ENCODE data around the gene SPAG17. TPM values are rescaled to one million over a fixed set of nuclear protein-coding genes. Genes with fewer than 3 reads are reported as not detected.

The SPAG17 gene
- total and polyA plus RNA-seq, 2 experiments from 2014 or later, result 0.42 to 1.2 TPM

- TF ChIP-seq CTCF (IDR thresholded peaks at IDR 0.05; ENCODE audit: low read depth, low read length), result no peak
- Histone ChIP-seq H3K4me3 (no peak overlapping the region), H3K27ac (no peak overlapping the region), H3K9me3 (ENCODE audit: low read depth) (no peaks in the 10 kb centered on the region), H3K27me3 (no peaks in the 10 kb centered on the region), H3K4me1 (ENCODE audit: low read depth) (peaks cover 19% of the 10 kb centered on the region), H3K36me3 (peaks cover 22% of the 10 kb centered on the region)
- DNase-seq (ENCODE audit: low read depth in 1 of 2, low spot score in 1 of 2), result no peak
Measured at GRCh38 chr1:117932576-117932975, 252.5 kb downstream of the SPAG17 start.

- no peak for TF ChIP-seq CTCF (IDR thresholded peaks at IDR 0.05; ENCODE audit: low read depth, low read length)
- Histone ChIP-seq H3K4me3 (peak overlapping the region; percentile 88), H3K4me1 (ENCODE audit: low read depth) (peaks cover 19% of the 10 kb centered on the region), H3K36me3 (peaks cover 11% of the 10 kb centered on the region), H3K27ac (peak overlapping the region; percentile 78), H3K27me3 (no peaks in the 10 kb centered on the region), H3K9me3 (ENCODE audit: low read depth) (no peaks in the 10 kb centered on the region)
- peak in 1 of 2 donors; percentile 0 for DNase-seq (ENCODE audit: low read depth in 1 of 2, low spot score in 1 of 2)
Measured at GRCh38 chr1:117930484-117930883, 254.5 kb downstream of the SPAG17 start.

- Histone ChIP-seq H3K27ac (peak overlapping the region; percentile 78), H3K4me1 (ENCODE audit: low read depth) (peaks cover 19% of the 10 kb centered on the region), H3K36me3 (peaks cover 10% of the 10 kb centered on the region), H3K27me3 (no peaks in the 10 kb centered on the region), H3K9me3 (ENCODE audit: low read depth) (no peaks in the 10 kb centered on the region), H3K4me3 (peak overlapping the region; percentile 88)
- no peak for TF ChIP-seq CTCF (IDR thresholded peaks at IDR 0.05; ENCODE audit: low read depth, low read length)
- DNase-seq (ENCODE audit: low read depth in 1 of 2, low spot score in 1 of 2), result no peak
Measured at GRCh38 chr1:117930173-117930447, 254.9 kb downstream of the SPAG17 start.

- no peaks in the 10 kb centered on the region for H3K9me3 ChIP-seq (ENCODE audit: low read depth)
- TF ChIP-seq CTCF (IDR thresholded peaks at IDR 0.05; ENCODE audit: low read depth, low read length), result no peak
- peak within 1 kb of the TSS; percentile 78 for H3K27ac ChIP-seq
- H3K27me3 ChIP-seq, result no peaks in the 10 kb centered on the region
- DNase-seq (ENCODE audit: low read depth in 1 of 2, low spot score in 1 of 2), result peak; percentile 97 to 99
- H3K36me3 ChIP-seq, result peaks cover 6% of the 10 kb centered on the region
- H3K4me1 ChIP-seq (ENCODE audit: low read depth), result peaks cover 19% of the 10 kb centered on the region
- peak within 1 kb of the TSS; percentile 88 for H3K4me3 ChIP-seq
Measured at GRCh38 chr1:117929343-117930172, 255.5 kb downstream of the SPAG17 start, which contains the start of the genes GDAP2 and WDR3. TSS of gene GDAP2 (minus strand) at chr1:117929621. CDS start at chr1:117920357, 9,264 bp downstream. TSS of gene WDR3 (plus strand) at chr1:117929739. CDS start at chr1:117933320, 3,581 bp downstream.

GRCh38 chr1:117928881-117929342 lies 256.1 kb downstream of the SPAG17 start:
- Histone ChIP-seq H3K4me1 (ENCODE audit: low read depth) (peaks cover 19% of the 10 kb centered on the region), H3K36me3 (no peaks in the 10 kb centered on the region)
- peak; percentile 19 for TF ChIP-seq CTCF (IDR thresholded peaks at IDR 0.05; ENCODE audit: low read depth, low read length)

More at GRCh38 chr1:117928881-117929342, 256.1 kb downstream of the SPAG17 start:
- peak overlapping the region; percentile 88 for H3K4me3 ChIP-seq
- H3K27me3 ChIP-seq, result no peaks in the 10 kb centered on the region
- no peaks in the 10 kb centered on the region for H3K9me3 ChIP-seq (ENCODE audit: low read depth)
- peak overlapping the region; percentile 78 for H3K27ac ChIP-seq
- peak; percentile 64 to 79 for DNase-seq (ENCODE audit: low read depth in 1 of 2, low spot score in 1 of 2)
